T1000 (cell line): ENCODE results near the gene EEF1A2.

Experiments
- DNase-seq: peaks from one replicate; lab custom pipeline; 2025; ENCODE audit warnings: mixed read lengths; lab: John Stamatoyannopoulos, UW

EEF1A2 gene

DNA sequence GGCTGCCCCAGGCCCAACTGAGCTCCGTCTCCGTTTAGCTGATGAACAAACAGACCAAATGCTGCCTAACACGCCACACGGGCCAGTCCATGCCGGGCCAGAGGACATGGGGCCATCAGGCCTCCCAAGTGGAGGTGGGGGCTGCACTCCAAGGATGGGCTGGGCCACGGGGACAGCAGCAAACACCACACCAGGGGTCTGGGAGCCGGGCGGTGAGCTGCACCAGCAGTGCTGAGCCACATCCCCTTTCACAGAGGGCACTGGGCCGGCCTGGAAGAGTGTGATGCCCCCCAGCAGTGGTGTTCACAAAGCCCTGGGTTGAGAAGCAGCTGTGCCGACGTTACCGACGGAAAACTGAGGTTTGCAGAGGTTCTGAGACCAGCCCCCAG lies 29.2 kb downstream of the EEF1A2 start:
- no peak for DNase-seq

DNA sequence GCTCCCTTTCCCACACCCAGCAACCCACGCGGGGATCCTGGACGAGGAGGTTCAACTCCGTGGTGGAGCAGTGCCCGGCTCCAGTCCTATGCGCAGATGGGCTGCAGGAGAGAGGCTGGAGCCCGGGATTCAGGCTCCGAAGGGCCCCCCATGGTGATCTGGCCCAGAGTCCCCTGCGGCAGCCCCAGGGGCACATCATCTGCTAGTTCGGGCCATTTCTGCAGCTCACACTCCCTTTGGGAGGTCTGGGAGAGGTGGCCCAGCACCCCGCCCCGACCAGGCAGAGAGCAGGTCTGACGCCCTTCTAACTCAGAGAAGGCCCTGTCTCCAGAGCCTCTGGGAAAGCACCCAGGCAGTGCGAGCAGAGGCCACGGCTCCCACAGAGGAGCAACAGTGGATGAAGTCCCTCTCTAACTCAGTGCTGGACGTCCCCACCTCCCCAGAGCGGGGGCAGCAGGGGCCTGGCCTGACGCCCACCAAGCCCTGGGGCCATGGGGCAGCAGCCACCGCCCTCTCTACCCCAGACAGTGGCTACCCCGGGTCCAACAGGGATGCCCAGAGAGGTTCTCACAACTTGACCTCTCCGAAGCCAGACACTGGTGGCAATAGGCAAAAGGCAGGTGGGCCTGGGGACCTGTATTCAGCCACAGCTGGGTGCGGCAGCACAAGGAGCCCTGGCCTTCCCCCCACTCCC lies 29.7 kb downstream of the EEF1A2 start:
- DNase-seq: no peak

DNA sequence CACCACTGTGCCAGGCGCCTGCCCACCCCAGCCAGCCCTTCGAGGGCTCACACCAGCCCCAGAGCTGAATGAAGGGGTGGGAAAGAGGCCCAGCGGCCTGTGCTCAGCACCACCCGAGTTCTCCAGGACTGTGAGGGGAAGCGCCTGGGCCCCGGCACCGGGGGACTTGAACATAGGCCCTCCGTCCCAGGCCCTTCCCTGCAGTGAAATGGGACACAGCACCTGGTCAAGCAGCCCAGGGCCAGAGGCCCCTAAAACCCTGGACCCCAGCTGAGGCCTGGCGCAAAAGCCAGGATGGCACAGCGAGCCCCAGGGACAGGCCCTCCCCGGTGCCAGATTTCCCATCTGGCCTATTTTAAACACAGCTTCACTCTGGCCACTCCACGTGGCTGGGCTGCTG lies 30.5 kb downstream of the EEF1A2 start:
- DNase-seq: no peak

DNA sequence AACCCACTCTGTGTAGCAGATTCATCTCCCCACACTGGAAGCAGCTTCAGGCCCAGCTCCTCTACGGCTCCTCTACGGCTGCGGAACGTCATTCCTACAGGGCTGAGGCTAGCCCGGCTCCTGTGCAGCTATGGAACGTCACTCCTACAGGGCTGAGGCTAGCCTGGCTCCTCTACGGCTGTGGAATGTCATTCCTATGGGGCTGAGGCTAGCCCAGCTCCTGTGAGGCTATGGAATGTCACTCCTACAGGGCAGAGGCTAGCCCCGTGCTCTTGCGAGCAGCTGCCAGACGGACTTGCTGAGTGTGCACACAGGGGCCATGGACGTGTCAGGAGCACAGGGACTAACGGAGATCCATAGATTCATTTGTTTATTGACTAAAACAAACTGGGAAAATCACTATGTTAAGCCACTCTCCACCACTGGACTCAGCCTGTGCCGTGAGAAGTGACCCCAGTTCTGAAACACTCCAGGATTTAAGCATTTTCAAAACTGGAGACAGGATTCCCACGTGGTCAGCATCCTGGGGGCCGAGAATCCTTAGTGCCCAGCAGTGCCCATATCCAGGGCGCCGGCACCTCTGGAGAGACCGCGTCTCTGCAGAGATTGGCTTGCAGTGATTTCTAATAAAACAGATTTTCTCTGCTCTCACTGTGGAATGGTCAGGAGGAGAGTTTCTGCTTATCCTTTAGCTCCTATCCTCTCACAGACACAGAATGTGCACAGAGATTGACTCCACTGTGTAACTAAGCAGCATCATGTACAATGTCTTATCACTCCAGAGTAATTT lies 31.4 kb downstream of the EEF1A2 start:
- DNase-seq: no peak

DNA sequence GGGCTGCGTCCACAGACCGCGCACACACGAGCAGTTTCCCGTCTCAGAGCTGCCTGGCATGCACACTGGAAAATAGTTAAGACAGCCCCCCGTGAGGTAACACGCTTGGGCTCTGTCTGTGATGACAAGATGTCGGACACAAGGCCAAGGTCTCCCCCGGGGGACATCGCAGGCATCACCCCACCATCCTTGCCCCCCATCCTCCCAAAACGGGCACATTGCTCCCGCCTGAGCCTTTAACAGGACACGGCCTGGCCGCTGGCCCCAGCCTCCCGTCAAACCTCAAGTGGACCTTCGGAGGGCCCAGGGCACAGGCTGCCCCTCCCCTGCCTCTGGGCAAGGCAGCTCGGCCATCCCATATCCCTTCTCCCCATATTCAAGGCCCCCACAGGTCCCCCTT lies 32.0 kb downstream of the EEF1A2 start:
- DNase-seq: no peak

DNA sequence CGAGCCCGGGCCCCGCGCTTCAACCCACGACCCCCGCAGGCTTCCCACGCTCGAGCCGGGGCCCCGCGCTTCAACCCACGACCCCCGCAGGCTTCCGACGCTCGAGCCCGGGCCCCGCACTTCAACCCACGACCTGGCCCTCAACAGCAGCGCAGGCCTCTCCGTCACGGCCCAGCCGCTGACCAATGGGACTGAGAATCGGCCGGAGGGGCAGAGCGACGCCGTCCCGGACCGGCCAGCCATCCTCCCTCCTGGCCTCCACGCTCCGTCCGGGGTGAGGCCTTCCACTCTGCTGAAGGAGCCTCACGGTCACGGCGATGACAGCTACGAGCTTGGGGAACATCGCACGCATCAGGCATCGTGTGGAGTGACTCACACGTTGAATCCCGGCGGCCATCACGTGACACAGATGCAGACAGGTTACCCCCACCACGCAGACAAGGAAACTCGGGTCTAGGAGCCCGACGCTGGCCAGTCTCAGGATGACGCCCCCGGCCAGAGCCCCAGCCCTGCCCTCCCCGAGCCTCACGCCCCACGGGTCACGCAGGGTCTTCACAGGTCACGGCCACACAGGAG lies 32.5 kb downstream of the EEF1A2 start:
- no peak for DNase-seq

DNA sequence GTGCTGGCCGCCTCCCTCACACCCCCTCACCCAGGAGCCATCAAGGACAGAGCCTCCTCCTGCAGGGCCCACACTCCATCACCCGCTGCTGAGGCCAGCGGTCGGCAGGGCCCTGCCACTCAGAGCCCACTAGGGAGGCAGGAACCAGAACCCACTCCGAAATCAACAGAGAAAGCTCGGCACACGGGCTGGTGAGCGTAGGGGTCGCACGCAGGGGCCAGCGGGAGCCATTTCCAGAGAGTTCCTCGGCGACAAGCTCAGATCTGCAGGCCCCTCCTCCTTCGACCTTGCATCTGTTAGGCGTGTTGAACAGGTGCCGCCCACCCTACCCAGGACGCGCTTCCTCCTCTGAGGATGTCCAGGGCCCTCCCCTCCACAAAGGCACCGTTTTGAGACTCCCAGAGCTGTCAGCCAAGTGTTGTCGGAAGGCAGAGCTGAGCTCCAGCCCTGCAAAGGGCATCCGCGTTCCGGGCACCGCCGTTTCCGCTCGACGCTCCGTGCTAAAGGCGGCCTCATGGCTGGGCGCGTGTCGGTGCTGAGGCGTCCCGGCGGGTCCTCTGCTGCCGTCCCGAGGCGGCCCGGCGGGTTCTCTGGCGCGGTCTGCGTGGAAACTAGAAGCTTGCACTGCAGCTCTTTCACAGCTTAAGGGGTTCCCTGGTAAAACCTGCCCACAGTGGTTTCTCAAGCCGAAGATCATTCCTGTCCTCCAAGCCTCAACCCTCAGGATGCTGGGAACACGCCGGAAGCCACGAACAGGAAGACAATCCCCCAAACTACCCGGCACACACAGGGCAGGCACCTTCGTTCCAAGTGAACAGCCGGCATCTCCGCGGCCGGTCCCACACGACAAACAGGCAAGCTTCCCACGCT lies 33.3 kb downstream of the EEF1A2 start:
- no peak for DNase-seq

DNA sequence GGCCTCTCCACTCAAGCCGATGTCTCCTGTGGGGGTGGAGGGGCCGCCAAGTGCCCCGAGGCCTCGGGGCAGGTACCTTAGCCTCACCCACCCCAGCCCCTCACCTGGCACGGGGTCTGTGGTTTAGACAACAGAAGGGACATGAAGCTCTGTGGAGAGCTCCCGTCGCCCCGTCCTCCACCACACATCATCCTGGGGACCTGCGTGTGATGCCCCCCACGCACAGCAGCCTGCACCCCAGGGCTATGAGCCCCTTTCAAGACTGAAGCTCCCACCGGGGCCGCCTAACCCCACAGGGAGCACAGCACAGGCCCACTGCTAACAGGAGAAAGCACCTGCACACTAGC lies 34.6 kb downstream of the EEF1A2 start:
- DNase-seq: no peak

DNA sequence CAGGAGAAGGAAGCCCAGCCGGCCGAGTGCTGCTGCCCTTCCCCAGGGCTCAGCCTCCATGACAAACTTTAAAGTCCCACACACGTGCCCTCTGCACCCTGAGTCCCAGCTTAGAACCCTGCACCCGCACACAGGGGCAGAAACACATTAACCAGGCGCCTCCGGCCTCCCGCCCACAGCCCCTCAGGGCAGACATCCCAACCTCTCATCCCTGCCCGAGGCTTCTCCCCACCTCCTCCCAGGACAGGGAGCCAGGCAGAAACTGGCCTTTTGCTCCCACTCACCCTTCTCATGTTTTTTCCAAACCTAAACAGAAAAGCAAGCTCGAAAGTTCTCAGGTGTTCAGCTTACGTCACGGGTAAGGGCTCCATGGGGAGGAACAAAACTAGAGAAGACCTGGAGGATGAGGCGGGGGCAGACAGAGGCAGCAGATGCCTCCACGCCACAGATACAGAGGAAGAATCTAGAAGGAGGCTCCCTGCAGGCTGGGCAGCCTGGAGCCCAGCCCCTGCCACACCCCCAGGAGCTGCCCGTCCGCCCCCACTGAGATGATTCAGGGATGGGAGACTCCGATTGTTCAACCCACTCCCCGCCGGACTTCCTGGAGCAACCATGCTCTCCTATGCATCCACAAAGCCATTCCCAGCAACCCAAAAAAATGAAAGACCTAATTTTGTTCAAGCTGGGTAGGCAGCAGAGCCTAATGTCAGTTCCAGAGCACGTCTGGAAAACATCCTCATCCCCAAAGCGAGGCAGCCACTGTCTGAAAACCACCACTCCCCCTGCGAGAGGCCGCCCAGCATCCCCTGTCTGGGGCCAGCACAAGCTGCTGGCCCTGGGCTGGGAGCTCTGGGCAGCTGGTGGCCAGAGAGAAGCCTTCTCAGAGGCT lies 35.2 kb downstream of the EEF1A2 start:
- DNase-seq: no peak

DNA sequence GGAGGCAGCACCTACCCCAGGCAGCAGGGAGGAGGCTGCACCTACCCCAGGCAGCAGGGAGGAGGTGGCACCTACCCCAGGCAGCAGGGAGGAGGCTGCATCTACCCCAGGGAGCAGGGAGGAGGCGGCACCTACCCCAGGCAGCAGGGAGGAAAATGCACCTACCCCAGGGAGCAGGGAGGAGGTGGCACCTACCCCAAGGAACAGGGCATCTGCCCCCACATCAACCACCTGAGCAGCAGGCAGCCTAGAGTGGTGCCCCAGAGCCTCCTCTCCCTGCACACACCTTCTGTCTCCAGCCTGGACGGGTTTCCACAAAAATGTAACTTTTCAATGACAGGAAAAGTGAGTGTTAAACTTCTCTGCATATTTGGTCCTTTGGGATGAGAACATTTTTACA lies 36.6 kb downstream of the EEF1A2 start:
- DNase-seq: no peak

DNA sequence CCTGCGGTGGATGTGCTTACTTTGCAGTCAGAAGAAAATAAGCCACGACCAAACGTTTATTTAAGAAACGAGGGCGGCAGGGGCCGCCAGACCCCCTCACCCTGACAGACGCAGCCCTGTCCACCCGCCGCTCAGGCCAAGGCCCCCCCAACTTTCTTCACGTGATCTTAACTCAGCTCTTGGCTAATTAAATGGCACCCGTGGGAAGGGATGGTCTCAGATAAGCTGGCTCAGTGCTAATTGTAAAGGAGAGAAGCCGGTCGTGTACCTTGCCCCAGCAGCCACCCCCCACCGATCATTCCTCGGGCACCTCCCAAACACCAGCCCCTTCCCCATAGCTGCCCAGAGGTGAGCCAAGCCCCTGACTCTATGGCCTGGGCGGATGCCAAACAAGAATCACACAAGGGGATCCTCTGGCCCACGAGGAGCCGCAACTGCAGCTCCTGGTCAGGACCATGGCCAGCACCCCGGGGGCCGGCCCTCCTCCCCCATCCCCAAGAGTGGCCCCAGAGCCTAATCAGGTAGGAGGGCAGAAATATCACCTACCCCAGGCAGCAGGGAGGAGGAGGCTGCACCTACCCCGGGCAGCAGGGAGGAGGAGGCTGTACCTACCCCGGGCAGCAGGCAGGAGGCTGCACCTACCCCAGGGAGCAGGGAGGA lies 37.6 kb downstream of the EEF1A2 start:
- DNase-seq: no peak

DNA sequence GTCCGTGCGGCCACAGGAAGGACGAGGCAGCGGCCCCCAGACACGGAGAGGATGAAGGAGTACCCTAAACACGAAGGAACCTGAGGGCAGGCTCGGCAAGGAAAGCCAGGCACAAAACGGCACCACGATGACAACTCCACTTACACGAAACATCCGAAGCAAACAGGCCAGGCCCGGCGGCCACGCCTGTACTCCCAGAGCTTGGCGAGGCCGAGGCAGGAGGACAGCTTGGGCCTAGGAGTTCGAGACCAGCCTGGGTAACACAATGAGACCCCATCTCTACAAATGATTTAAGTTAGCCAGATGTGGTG lies 39.9 kb downstream of the EEF1A2 start:
- no peak for DNase-seq

DNA sequence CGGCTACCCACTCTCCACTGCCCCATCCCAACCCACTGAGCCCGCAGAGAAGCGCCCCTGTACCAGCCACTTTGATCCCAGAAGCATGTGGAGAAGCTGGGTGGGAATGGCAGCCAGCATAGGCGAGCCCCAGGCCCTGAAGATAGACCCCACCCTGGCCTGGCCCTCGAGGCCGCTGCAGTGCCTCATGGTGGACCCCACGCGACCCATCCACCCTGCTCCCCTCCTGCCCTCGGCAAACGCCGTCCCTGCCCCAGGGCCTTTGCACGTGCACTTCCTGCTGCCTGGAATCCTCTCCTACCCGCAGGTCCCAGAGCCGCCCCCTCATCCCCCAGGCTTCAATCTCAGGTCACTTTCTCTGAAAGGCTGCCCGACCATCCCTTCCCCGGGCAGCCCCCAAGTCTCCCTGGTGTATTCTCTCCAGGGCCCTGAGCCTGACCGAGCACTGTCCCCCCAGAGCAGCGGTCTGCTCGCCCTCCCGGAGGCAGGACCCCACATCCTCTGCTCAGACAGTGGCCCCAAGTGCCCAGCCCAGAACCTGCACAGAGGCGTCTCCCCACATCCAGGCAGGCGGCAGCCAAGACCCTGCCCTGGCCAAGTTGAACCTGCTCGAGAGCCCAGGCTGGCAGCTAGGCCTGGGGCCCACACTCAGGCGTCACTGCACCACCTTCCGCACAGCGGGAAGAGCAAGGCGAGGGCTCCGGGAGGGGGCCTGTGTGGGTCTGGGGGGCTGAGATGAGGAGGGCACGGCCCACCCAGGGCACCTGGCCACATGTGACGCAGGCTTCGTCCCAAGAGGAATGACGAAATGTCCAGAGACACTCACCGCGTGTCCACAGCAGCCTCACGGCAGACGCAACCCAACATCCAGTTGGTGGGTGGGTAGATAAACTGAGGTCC lies 40.5 kb downstream of the EEF1A2 start:
- no peak for DNase-seq

DNA sequence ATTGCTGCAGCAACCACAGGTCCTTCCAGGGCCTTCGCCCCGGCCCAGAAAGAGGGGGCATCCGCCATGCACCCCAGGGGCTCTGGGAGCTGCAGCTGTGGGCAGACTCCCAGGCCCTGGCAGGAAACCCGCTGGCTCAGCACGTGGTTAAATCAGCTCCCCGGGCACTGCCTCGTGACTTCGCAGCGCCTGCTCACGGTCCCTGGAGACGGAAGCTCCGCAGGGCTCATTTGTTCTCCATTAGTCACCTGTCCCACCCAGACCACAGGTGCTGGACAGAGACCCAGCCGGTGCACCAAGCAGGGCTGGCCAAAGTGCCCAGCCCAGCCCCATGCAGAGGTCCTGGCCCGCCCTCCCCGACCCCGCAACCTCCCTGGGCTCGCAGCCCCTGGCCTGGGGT lies 41.1 kb downstream of the EEF1A2 start:
- DNase-seq: no peak

DNA sequence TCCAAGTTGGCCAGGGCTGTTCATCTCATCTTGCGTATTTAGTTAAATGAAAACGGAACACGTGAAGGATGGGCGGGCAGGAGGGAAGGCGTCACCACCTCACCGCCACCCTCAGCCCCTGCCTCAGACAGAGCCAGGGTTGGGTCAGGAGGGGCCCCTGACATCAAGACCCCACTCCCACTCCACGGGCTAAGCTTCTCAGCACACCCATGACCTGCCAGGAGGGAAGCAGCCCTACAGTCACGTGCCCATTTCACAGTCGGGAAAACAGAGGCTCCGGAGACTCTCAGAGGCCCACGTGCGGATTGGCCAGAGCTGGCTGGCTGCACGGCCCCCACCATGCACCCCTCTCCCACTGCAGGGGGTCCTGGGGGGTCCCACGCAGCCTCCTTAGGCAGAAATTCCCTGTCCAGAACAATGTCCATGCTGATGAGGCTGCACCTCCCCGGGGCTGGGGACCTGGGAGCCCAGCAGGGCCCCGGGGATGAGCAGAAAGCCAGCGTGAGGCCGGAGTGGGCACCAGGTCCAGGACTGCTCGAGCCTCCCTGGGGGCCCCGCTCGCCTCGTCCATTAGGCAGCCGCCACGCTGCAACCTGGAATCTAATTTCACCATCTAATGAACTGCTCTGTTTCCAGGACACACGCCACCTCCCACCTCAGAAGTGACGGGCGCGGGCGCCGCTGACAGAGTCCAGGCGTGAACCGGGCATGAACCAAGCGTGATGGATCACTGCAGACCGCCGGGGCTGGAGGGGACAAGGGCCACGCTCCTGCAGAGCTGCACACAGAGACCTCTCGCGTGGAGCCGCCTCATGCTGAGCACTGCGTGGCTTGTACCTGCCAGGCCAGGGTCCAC lies 42.2 kb downstream of the EEF1A2 start:
- DNase-seq: no peak

DNA sequence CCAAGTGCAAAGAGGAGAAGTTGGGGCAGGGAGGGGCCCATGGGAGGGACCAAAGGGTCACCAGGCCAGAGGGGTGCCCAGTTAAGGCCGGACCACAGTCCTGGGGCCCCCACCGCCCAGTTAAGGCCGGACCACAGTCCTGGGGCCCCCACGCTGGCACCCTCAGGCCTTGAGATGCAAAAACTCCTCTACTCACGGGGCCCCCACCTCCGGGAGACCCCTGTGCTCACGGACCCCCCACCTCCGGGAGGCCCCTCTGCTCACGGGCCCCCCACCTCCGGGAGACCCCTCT lies 43.4 kb downstream of the EEF1A2 start:
- DNase-seq: no peak

DNA sequence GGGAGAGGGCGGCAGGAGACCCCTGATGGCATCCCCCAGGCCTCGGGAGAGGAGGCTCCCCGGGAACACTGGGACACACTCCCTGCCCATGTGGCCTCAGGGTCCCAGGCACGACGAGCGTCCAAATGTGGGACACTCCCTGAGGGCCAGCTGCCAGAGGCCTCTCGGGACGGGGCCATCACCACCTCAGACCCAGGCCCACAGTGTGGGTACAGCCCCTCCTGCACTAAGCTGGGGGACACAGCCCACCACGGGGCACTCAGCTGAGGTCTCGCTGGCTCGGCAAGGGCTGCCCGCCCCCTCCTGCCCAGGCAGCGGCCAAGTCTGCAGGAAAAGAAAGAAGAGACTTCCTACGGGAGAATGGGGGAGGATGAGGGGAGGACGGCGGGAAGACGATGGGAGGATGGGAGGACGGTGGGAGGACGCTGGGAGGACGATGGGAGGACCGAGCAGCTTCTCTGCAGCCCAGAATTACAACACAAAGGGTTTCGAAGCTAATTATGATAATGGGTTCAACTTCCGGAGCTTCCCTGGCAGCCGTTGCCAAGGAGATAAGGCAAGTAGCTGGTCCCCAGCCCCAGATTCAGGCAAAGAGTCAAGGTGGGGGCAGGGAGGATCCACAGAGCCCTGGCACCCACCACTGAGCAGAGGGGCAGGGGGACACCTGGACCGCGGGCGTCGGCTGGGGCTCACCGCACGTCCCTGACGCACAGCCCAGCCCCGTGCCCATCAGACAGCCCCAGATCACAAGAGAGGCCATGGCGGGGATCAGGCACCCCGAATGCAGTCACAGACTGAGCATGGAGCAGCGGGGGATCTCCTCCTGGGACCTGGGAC lies 43.9 kb downstream of the EEF1A2 start:
- no peak for DNase-seq

DNA sequence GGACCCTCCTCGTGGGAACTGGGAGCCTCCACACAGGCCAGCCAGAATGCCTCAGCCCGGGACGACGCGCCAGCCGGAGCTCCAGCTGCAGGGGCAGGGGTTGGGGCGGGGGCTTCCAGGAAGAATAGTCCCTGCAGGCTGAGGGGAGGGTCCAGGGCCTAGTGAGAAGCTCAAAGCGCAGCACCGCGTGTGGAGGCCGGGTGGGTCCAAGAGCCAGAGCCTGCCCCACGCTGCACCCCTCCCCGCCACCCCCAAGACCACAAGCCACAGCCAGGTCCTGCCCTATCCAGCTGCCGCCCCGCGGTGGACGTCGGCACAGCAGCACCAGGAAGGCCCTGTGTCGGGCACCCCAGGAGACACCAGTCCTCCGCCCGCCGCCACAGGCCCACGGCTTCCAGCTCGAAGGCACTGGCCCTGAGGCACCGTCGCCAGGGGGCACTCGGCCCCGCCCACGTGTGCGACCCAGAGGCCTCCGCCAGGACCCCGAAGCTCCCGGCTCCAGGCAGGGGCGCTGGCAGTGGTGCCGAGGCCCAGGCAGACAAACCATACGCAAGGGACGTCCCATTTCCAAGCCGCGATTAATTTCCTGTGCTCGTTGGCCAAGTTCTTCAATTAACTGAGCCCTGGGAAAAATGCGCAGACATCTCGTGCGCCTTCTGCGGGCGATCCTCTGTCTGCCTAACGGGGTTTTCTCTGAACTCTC lies 45.9 kb downstream of the EEF1A2 start:
- DNase-seq: no peak
